Neural progenitor cell (in vitro differentiated cells): ENCODE data around the gene LARGE1.

Experiments
- EZH2 ChIP-seq: fragments of 200-600 bp; sonication (generic); IDR thresholded peaks from 2 replicates; pipeline ENCODE4 v1.6.1; 2017; ENCODE audit warnings: antibody characterized with exemption, mild to moderate bottlenecking, moderate library complexity
- TF ChIP-seq, protein P1 (sequence below): fragments of 200-600 bp; sonication (generic); IDR thresholded peaks from 2 replicates; pipeline ENCODE4 v1.5.1; 2017; ENCODE audit warnings: antibody characterized with exemption, mild to moderate bottlenecking

DNA sequence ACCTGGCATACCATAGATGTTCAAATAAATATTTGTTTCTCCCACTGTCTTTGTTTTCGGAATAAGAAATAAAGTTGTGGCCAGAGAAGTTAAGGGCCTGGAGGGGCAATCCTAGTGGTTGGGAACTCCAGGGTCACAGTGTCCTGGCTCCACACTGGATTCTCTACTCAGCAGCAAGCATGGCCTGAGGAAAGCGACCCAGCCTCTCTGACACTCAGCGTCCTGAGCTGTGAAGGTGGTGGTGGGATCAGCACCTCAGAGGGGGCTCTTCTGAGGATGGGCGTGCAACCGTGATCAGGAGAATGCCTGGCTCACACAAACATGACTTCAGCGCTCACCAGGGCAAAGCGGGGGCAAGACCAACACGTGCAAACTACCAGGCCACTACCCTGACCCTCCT, 59.9 kb downstream of the LARGE1 start:
- TF ChIP-seq, protein P1, sequence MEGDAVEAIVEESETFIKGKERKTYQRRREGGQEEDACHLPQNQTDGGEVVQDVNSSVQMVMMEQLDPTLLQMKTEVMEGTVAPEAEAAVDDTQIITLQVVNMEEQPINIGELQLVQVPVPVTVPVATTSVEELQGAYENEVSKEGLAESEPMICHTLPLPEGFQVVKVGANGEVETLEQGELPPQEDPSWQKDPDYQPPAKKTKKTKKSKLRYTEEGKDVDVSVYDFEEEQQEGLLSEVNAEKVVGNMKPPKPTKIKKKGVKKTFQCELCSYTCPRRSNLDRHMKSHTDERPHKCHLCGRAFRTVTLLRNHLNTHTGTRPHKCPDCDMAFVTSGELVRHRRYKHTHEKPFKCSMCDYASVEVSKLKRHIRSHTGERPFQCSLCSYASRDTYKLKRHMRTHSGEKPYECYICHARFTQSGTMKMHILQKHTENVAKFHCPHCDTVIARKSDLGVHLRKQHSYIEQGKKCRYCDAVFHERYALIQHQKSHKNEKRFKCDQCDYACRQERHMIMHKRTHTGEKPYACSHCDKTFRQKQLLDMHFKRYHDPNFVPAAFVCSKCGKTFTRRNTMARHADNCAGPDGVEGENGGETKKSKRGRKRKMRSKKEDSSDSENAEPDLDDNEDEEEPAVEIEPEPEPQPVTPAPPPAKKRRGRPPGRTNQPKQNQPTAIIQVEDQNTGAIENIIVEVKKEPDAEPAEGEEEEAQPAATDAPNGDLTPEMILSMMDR = no peak
- no peak for TF ChIP-seq EZH2
